ENCODE results near the gene SCMH1. TPM values are rescaled to one million over a fixed set of nuclear protein-coding genes. Genes with fewer than 3 reads are reported as not detected.

The SCMH1 gene
- total and polyA plus RNA-seq, 4 donors, result 6.6 to 12.8 (median 10.5) TPM

DNA sequence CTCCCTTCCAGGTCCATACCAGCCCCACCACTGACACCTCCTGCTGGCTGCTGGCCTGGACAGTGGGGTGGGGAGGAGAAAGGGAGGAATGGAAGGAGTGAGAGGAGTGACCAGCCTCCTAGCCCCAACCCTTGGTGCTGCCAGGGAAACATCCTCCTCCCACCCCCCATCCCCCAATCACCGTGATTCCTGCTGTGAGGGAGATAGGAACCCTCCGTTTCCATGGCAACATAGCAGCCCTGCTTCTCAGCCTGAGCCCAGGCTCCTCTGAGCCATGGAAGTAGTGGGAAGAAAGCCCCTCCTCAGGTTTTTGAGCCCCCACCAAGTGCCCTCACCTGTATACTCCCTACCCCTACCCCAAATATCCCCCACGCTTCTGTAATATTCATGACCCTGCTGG lies 44.4 kb upstream of the SCMH1 start:
- Histone ChIP-seq H3K4me3 (ENCODE audit: low read depth in 1 of 3, low read length in 3 of 3) (no peak overlapping the region), H3K9ac (ENCODE audit: low read depth in 1 of 2, low read length in 2 of 2) (no peak overlapping the region), H3K27me3 (ENCODE audit: control insufficient read depth in 4 of 4, insufficient read depth in 4 of 4, low read length in 3 of 4) (peaks cover 0 to 2% (median 0%) of the 10 kb centered on the region in 4 donors), H3K9me3 (ENCODE audit: control insufficient read depth in 4 of 4, low read length in 3 of 4) (no peaks in the 10 kb centered on the region), H3K27ac (ENCODE audit: low read depth in 1 of 2, low read length in 2 of 2) (no peak overlapping the region), H3K4me1 (ENCODE audit: control insufficient read depth in 4 of 4, insufficient read depth in 4 of 4, low read length in 3 of 4) (no peaks in the 10 kb centered on the region), H3K36me3 (ENCODE audit: control insufficient read depth in 4 of 4, insufficient read depth in 3 of 4, low read depth in 1 of 4, low read length in 3 of 4) (no peaks in the 10 kb centered on the region)
- 51% methylated on average over 3 of the region's 3 CpGs for WGBS
- DNase-seq (ENCODE audit: low spot score), result no peak
- TF ChIP-seq GABPA (IDR thresholded peaks at IDR 0.05 in 1 of 2, conservative IDR thresholded peaks at IDR 0.05 in 1 of 2), result no peak
- TF ChIP-seq, protein P1, sequence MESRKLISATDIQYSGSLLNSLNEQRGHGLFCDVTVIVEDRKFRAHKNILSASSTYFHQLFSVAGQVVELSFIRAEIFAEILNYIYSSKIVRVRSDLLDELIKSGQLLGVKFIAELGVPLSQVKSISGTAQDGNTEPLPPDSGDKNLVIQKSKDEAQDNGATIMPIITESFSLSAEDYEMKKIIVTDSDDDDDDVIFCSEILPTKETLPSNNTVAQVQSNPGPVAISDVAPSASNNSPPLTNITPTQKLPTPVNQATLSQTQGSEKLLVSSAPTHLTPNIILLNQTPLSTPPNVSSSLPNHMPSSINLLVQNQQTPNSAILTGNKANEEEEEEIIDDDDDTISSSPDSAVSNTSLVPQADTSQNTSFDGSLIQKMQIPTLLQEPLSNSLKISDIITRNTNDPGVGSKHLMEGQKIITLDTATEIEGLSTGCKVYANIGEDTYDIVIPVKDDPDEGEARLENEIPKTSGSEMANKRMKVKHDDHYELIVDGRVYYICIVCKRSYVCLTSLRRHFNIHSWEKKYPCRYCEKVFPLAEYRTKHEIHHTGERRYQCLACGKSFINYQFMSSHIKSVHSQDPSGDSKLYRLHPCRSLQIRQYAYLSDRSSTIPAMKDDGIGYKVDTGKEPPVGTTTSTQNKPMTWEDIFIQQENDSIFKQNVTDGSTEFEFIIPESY (IDR thresholded peaks at IDR 0.05), result no peak
- no peak for TF ChIP-seq MAX (IDR thresholded peaks at IDR 0.05)
- TF ChIP-seq SP1 (IDR thresholded peaks at IDR 0.05), result no peak
- no peak for TF ChIP-seq EGR1 (IDR thresholded peaks at IDR 0.05; ENCODE audit: low read depth in 2 of 2)
- TF ChIP-seq NR2F2 (IDR thresholded peaks at IDR 0.05), result no peak
- no peak for TF ChIP-seq HNF4G (IDR thresholded peaks at IDR 0.05)
- no peak for TF ChIP-seq CTCF (IDR thresholded peaks at IDR 0.05; ENCODE audit: low read depth, low read length, missing input control)
- TF ChIP-seq YY1 (IDR thresholded peaks at IDR 0.05), result no peak
- TF ChIP-seq ATF3 (IDR thresholded peaks at IDR 0.05), result no peak
- no peak for TF ChIP-seq TAF1 (conservative IDR thresholded peaks at IDR 0.05)
- TF ChIP-seq FOXA1 (IDR thresholded peaks at IDR 0.05), result no peak
- no peak for TF ChIP-seq RAD21 (IDR thresholded peaks at IDR 0.05)
- TF ChIP-seq JUND (IDR thresholded peaks at IDR 0.05), result no peak
- TF ChIP-seq RXRA (IDR thresholded peaks at IDR 0.05), result no peak
- TF ChIP-seq FOXA2 (IDR thresholded peaks at IDR 0.05), result no peak
- no peak for TF ChIP-seq REST (IDR thresholded peaks at IDR 0.05)

DNA sequence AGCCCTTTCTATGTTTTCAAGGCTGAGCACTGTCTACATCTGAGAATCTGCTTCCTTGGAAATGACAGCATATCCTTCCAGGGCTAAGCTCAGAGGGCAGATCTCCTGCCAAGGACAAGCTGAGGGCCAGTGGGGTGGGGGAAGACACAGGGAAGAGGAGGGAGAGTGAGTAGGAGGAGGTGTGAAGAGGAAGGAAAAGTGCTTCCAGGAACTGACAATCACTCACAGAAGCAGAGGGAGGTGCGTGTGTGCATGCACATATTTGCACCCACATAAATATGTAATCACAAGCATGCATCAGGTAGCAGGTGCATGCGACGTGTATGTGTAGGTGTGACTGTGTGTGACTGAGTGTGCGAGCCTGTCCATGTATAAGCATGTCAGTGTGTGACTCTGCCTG lies 43.7 kb upstream of the SCMH1 start:
- TF ChIP-seq CTCF (IDR thresholded peaks at IDR 0.05; ENCODE audit: low read depth, low read length, missing input control) (no peak), HNF4A (conservative IDR thresholded peaks at IDR 0.05) (no peak), FOXA1 (IDR thresholded peaks at IDR 0.05) (no peak), ATF3 (IDR thresholded peaks at IDR 0.05) (no peak), FOXA2 (IDR thresholded peaks at IDR 0.05) (no peak), EGR1 (IDR thresholded peaks at IDR 0.05; ENCODE audit: low read depth in 2 of 2) (no peak), SP1 (IDR thresholded peaks at IDR 0.05) (no peak), REST (IDR thresholded peaks at IDR 0.05) (no peak), TAF1 (conservative IDR thresholded peaks at IDR 0.05) (no peak)
- peaks cover 0 to 2% (median 0%) of the 10 kb centered on the region in 4 donors for H3K27me3 ChIP-seq (ENCODE audit: control insufficient read depth in 4 of 4, insufficient read depth in 4 of 4, low read length in 3 of 4)
- DNase-seq (ENCODE audit: low spot score), result no peak
- no peak overlapping the region for H3K27ac ChIP-seq (ENCODE audit: low read depth in 1 of 2, low read length in 2 of 2)
- no peaks in the 10 kb centered on the region for H3K36me3 ChIP-seq (ENCODE audit: control insufficient read depth in 4 of 4, insufficient read depth in 3 of 4, low read depth in 1 of 4, low read length in 3 of 4)
- no peaks in the 10 kb centered on the region for H3K9me3 ChIP-seq (ENCODE audit: control insufficient read depth in 4 of 4, low read length in 3 of 4)
- H3K4me1 ChIP-seq (ENCODE audit: control insufficient read depth in 4 of 4, insufficient read depth in 4 of 4, low read length in 3 of 4), result no peaks in the 10 kb centered on the region
- H3K9ac ChIP-seq (ENCODE audit: low read depth in 1 of 2, low read length in 2 of 2), result no peak overlapping the region
- no peak overlapping the region for H3K4me3 ChIP-seq (ENCODE audit: low read depth in 1 of 3, low read length in 3 of 3)
- WGBS, result 84% methylated on average over 4 of the region's 4 CpGs
